Epithelial cell of proximal tubule (primary cell): ENCODE results near the gene FAM83F. TPM values are rescaled to one million over a fixed set of nuclear protein-coding genes. Genes with fewer than 3 reads are reported as not detected.

Experiments used
- DNase-seq: peaks from one replicate; pipeline ENCODE4 v3.0.0-alpha.2; 2011; ENCODE audit warnings: low read depth
- H3K4me3 ChIP-seq: 2 replicates; pipeline ENCODE4 v1.5.1; 2011; ENCODE audit warnings: low read depth, mild to moderate bottlenecking, low read length
- total RNA-seq: library from RNA; depleted of rRNA; stranded (reverse); fragments of >200 nt; gene quantifications from 2 replicates; pipeline ENCODE4 v1.2.3, GENCODE V29; 2015
- TF ChIP-seq, protein P1 (sequence below): conservative IDR thresholded peaks from 2 replicates; pipeline ENCODE4 v1.5.1; 2012; ENCODE audit warnings: low read depth, mild to moderate bottlenecking, low read length

FAM83F gene
- total RNA-seq, 1 donor from 2014 or later = 3.5 TPM

DNA sequence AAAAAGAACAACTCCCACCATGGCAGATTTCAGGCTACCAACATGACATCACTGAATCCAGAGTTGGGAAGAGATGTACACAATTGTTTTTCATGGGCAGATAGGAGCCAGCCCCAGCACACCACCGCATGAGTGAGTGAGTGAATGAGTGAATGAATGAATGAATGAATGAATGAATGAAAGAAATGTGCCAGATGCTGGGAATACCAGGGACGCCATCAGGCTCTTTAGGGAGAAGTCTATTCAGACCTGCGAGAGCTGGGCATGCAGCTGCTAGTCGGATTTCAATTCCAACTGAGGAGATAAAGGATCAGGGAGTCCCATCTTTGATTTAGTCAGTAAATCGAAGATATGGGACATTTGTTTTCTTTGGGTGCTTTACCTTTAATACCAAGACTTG is 15.3 kb upstream of the FAM83F start:
- TF ChIP-seq, protein P1, sequence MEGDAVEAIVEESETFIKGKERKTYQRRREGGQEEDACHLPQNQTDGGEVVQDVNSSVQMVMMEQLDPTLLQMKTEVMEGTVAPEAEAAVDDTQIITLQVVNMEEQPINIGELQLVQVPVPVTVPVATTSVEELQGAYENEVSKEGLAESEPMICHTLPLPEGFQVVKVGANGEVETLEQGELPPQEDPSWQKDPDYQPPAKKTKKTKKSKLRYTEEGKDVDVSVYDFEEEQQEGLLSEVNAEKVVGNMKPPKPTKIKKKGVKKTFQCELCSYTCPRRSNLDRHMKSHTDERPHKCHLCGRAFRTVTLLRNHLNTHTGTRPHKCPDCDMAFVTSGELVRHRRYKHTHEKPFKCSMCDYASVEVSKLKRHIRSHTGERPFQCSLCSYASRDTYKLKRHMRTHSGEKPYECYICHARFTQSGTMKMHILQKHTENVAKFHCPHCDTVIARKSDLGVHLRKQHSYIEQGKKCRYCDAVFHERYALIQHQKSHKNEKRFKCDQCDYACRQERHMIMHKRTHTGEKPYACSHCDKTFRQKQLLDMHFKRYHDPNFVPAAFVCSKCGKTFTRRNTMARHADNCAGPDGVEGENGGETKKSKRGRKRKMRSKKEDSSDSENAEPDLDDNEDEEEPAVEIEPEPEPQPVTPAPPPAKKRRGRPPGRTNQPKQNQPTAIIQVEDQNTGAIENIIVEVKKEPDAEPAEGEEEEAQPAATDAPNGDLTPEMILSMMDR = no peak
- H3K4me3 ChIP-seq = no peak overlapping the region
- no peak for DNase-seq

DNA sequence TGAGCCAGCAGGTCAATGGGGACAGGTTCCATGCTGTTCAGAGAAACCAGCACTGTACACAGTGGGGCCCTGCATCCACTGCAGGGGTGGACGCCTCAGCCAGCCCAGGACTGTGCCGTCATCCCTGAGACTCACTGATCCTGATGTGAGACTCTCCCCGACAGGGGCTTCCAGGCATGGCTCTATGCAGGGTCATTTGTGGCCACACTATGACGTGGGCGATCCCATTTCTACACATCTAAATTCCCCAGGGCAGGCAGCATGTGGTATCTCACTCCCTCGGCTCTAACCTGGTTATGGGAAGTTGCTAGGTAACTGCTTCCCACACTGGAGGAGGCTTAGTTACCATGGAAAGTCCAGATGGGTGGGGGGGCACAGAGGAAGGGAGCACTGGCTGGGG is 14.2 kb upstream of the FAM83F start:
- TF ChIP-seq, protein P1 = no peak
- no peak for DNase-seq
- H3K4me3 ChIP-seq = no peak overlapping the region

DNA sequence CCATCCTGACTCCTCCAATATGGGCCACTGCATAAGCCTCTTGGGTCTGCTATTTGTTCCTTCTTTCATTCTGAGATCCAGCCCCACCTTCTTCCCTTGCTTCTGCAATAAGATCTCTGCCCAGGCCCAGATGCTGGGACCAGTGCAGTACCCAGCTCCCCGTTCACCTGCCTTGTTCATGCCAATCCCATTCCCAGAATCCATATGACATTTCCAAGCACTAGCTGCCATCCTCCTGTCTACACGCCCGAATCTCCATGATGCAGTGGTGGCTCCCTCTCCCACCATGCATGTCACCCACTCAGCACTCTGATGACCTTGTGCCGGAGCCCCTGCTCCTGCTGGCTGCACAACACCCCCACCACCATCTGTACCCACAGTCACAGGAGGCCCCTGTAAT is 11.4 kb upstream of the FAM83F start:
- TF ChIP-seq, protein P1 = no peak
- DNase-seq = no peak
- H3K4me3 ChIP-seq = no peak overlapping the region

DNA sequence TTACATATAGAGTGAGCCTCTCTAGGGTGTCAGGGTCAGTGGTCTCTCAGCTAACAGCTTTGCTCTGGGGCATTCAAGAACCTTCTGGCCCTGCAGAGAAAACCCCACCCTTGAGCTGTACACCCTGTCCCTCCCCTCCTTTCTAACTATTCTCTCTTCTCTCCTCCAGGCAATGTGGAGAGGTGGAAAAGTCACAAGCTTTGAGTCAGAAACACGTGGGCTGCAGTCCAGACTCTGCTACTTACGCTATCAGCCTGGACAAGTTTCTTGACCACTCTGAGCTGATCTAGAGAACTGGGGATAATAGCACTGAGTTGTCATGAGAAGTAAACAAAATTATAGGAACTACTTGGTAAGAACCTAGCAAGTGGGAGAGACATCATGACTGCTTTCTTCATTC is 10.7 kb upstream of the FAM83F start:
- TF ChIP-seq, protein P1 = no peak
- DNase-seq = no peak
- H3K4me3 ChIP-seq = no peak overlapping the region

DNA sequence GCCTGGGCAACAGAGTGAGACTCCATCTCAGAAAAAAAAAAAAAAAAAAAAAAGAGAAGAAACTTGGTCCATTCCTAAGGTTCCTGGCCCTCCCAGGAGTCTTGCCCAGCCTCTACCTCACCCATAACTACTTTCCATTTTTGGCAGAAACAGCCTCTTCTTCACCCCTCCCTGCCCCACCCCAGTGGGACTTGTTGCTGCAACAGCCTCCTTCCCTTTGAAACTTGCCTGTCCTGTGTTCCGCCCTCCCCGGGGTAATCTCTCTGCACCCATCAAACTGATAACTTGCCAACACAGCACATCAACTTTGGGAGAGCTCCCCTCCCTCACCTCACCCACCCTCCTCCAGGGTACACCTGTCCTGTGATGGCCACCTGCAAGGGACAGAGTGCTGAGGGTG is 10.0 kb upstream of the FAM83F start:
- no peak overlapping the region for H3K4me3 ChIP-seq
- no peak for DNase-seq
- TF ChIP-seq, protein P1 = no peak

DNA sequence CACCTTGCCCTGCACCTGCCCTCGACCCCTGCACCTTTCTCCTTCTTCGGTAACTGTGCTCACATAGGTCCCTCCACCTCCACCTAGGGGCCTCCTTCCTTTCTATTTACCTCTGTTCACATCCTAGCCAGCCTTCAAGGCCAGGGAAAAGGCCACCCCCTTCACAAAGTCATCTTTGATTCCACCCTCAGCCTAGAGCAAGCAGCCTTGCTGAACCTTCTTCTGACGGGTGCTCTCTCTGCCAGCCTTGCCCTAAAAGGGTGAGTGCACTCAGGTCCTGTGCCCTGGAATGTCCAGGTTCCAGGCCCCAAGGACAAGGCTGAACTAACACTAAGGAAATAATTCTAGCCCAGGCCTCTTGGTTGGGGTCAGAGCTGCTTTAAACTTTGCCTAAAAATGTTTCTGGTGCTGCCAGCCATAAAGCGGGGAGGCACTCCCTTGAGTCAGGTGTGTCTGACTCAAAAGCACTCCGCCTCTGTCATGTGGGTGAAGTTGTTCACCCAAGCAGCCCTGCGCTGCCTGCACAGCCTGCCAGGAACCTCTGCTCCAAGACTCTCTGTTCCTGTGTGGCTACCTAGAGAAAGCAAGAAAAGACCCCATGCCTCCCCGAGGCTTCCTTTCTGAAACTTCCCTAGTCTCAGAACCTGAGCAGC is 9.2 kb upstream of the FAM83F start:
- H3K4me3 ChIP-seq = no peak overlapping the region
- TF ChIP-seq, protein P1 = no peak

More for the DNA sequence above, 9.2 kb upstream of the FAM83F start:
- no peak for DNase-seq
